WTC11 (cell line): ENCODE results near the gene ITCH. TPM values are rescaled to one million over a fixed set of nuclear protein-coding genes. Genes with fewer than 3 reads are reported as not detected.
A peak's percentile ranks its signal among the peaks of the same experiment; 100 is the strongest.

Source experiments
- ATF3 ChIP-seq: sonication (generic); formaldehyde crosslinking; conservative IDR thresholded peaks from 2 replicates; pipeline ENCODE4 v1.8.1; 2022; ENCODE audit warnings: mild to moderate bottlenecking, missing genetic modification reagents
- CDX4 ChIP-seq: fragments of 250-450 bp; sonication (Bioruptor Pico); IDR thresholded peaks from 2 replicates; pipeline ENCODE4 v1.9.0; 2021; ENCODE audit warnings: moderate library complexity, mild to moderate bottlenecking, inconsistent platforms, borderline replicate concordance
- ETV6 ChIP-seq: sonication (generic); formaldehyde crosslinking; IDR thresholded peaks from 2 replicates; pipeline ENCODE4 v1.8.1; 2022; ENCODE audit warnings: mild to moderate bottlenecking, missing genetic modification reagents
- FOXP1 ChIP-seq: sonication (generic); formaldehyde crosslinking; IDR thresholded peaks from 2 replicates; pipeline ENCODE4 v1.8.0; 2022; ENCODE audit warnings: missing genetic modification reagents, mild to moderate bottlenecking, moderate library complexity, borderline replicate concordance
- KAT7 ChIP-seq: sonication (generic); formaldehyde crosslinking; IDR thresholded peaks from 2 replicates; pipeline ENCODE4 v1.8.1; 2023; ENCODE audit warnings: missing genetic modification reagents, mild to moderate bottlenecking, borderline replicate concordance
- MYBL2 ChIP-seq: sonication (generic); formaldehyde crosslinking; IDR thresholded peaks from 2 replicates; pipeline ENCODE4 v1.8.1; 2023; ENCODE audit warnings: mild to moderate bottlenecking, moderate library complexity, missing genetic modification reagents
- NFYB ChIP-seq: sonication (generic); formaldehyde crosslinking; conservative IDR thresholded peaks from 2 replicates; pipeline ENCODE4 v1.8.0; 2022; ENCODE audit warnings: low read depth, missing genetic modification reagents
- RORB ChIP-seq: fragments of 250-450 bp; sonication (Bioruptor Pico); IDR thresholded peaks from 2 replicates; pipeline ENCODE4 v1.9.0; 2021; ENCODE audit warnings: mild to moderate bottlenecking
- SP1 ChIP-seq: sonication (generic); formaldehyde crosslinking; conservative IDR thresholded peaks from 2 replicates; pipeline ENCODE4 v1.8.1; 2022; ENCODE audit warnings: missing genetic modification reagents
- TCF7 ChIP-seq: sonication (generic); formaldehyde crosslinking; IDR thresholded peaks from 2 replicates; pipeline ENCODE4 v1.8.0; 2022; ENCODE audit warnings: mild to moderate bottlenecking, low read depth, missing genetic modification reagents, moderate library complexity
- TEAD1 ChIP-seq: sonication (generic); formaldehyde crosslinking; IDR thresholded peaks from 2 replicates; pipeline ENCODE4 v1.8.0; 2022; ENCODE audit warnings: mild to moderate bottlenecking, missing genetic modification reagents
- TEAD4 ChIP-seq: sonication (generic); formaldehyde crosslinking; IDR thresholded peaks from 2 replicates; pipeline ENCODE4 v1.8.0; 2022; ENCODE audit warnings: mild to moderate bottlenecking, missing genetic modification reagents
- USF1 ChIP-seq: sonication (generic); formaldehyde crosslinking; IDR thresholded peaks from 2 replicates; pipeline ENCODE4 v1.8.0; 2022; ENCODE audit warnings: mild to moderate bottlenecking, missing genetic modification reagents
- ZNF317 ChIP-seq: sonication (generic); formaldehyde crosslinking; IDR thresholded peaks from 2 replicates; pipeline ENCODE4 v1.8.1; 2023; ENCODE audit warnings: low read depth, mild to moderate bottlenecking, moderate library complexity, missing genetic modification reagents, borderline replicate concordance
- total RNA-seq: library from RNA; stranded (reverse); gene quantifications from 3 replicates; pipeline ENCODE4 v1.2.3, GENCODE V29; 2021
- TF ChIP-seq, protein P1 (sequence below): fragments of 250-450 bp; sonication (Bioruptor Pico); IDR thresholded peaks from 2 replicates; pipeline ENCODE4 v1.9.0; 2021; ENCODE audit warnings: mild to moderate bottlenecking, borderline replicate concordance
- TF ChIP-seq, protein P2 (sequence below): sonication (generic); formaldehyde crosslinking; IDR thresholded peaks from 2 replicates; pipeline ENCODE4 v1.8.0; 2022; ENCODE audit warnings: mild to moderate bottlenecking, missing genetic modification reagents
- TF ChIP-seq, protein P3 (sequence below): sonication (generic); formaldehyde crosslinking; IDR thresholded peaks from 2 replicates; pipeline ENCODE4 v1.8.1; 2023; ENCODE audit warnings: mild to moderate bottlenecking, missing genetic modification reagents, moderate library complexity
- TF ChIP-seq, protein P4 (sequence below): sonication (generic); formaldehyde crosslinking; IDR thresholded peaks from 2 replicates; pipeline ENCODE4 v1.8.0; 2022; ENCODE audit warnings: mild to moderate bottlenecking, missing genetic modification reagents
- TF ChIP-seq, protein P5 (sequence below): sonication (generic); formaldehyde crosslinking; IDR thresholded peaks from 2 replicates; pipeline ENCODE4 v1.8.0; 2023; ENCODE audit warnings: missing genetic modification reagents, mild to moderate bottlenecking, borderline replicate concordance
- TF ChIP-seq, protein P6 (sequence below): sonication (generic); formaldehyde crosslinking; IDR thresholded peaks from 2 replicates; pipeline ENCODE4 v1.8.0; 2023; ENCODE audit warnings: missing genetic modification reagents

Gene ITCH
- total RNA-seq, 1 experiment from 2014 or later: 35.8 TPM

DNA sequence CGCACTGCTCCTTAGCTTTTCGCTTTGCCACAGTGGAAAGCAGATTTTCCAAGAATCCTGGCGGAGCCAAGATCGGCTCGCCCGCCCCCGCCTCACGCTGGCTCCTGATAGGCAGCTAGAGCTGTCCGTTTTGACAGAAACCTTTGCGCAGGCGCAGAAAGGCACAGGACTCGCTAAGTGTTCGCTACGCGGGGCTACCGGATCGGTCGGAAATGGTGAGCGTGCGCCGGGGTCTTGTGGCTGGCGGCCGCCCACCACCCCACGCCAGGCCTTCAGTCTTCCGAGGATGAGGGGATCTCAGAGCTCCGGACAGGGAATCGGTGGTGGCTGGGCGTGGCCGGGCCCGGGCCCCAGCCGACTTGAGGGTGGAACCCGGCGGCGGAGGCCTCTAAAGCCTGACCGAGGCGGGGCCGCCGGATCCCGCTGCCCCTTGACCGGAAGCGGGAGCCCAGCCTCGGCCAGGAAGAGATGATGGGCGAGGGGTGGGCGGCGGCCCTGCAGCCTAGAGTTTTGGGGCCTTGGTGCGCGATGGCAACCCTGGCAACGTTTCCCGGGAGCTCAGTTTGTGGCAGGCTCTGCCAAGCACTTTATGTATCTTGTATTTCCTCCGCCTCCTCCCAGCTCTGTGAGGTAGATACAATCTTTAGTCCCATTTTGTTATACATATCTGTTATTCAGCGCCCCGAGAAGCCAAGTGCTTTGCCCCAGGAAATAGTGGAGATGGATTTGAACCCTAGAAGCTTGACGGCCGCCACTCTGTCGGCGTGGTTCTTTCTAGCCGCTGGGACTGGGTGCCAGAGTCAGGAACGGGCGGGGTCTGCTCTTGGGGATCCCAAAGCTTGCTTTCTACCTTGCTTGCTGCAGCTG lies 153.4 kb downstream of the ITCH start, which contains the start of gene DYNLRB1 (continued):
- TF ChIP-seq ATF3 (CRISPR knock-in tag): no peak
- no peak for TF ChIP-seq ETV6 (CRISPR knock-in tag)
- TF ChIP-seq, protein P1, sequence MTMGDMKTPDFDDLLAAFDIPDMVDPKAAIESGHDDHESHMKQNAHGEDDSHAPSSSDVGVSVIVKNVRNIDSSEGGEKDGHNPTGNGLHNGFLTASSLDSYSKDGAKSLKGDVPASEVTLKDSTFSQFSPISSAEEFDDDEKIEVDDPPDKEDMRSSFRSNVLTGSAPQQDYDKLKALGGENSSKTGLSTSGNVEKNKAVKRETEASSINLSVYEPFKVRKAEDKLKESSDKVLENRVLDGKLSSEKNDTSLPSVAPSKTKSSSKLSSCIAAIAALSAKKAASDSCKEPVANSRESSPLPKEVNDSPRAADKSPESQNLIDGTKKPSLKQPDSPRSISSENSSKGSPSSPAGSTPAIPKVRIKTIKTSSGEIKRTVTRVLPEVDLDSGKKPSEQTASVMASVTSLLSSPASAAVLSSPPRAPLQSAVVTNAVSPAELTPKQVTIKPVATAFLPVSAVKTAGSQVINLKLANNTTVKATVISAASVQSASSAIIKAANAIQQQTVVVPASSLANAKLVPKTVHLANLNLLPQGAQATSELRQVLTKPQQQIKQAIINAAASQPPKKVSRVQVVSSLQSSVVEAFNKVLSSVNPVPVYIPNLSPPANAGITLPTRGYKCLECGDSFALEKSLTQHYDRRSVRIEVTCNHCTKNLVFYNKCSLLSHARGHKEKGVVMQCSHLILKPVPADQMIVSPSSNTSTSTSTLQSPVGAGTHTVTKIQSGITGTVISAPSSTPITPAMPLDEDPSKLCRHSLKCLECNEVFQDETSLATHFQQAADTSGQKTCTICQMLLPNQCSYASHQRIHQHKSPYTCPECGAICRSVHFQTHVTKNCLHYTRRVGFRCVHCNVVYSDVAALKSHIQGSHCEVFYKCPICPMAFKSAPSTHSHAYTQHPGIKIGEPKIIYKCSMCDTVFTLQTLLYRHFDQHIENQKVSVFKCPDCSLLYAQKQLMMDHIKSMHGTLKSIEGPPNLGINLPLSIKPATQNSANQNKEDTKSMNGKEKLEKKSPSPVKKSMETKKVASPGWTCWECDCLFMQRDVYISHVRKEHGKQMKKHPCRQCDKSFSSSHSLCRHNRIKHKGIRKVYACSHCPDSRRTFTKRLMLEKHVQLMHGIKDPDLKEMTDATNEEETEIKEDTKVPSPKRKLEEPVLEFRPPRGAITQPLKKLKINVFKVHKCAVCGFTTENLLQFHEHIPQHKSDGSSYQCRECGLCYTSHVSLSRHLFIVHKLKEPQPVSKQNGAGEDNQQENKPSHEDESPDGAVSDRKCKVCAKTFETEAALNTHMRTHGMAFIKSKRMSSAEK: no peak
- TF ChIP-seq RORB: no peak
- no peak for TF ChIP-seq ZNF317 (CRISPR knock-in tag)
- TF ChIP-seq, protein P2, sequence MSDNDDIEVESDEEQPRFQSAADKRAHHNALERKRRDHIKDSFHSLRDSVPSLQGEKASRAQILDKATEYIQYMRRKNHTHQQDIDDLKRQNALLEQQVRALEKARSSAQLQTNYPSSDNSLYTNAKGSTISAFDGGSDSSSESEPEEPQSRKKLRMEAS (CRISPR knock-in tag): peak; percentile 64
- TF ChIP-seq KAT7 (CRISPR knock-in tag): no peak
- no peak for TF ChIP-seq FOXP1
- TF ChIP-seq SP1: peak; percentile 63; the same call in 1 of the 2 replicates
- TF ChIP-seq, protein P3, sequence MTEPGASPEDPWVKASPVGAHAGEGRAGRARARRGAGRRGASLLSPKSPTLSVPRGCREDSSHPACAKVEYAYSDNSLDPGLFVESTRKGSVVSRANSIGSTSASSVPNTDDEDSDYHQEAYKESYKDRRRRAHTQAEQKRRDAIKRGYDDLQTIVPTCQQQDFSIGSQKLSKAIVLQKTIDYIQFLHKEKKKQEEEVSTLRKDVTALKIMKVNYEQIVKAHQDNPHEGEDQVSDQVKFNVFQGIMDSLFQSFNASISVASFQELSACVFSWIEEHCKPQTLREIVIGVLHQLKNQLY (CRISPR knock-in tag): no peak
- TF ChIP-seq MYBL2 (CRISPR knock-in tag): no peak; the same call in 1 of the 2 replicates
- TF ChIP-seq, protein P4, sequence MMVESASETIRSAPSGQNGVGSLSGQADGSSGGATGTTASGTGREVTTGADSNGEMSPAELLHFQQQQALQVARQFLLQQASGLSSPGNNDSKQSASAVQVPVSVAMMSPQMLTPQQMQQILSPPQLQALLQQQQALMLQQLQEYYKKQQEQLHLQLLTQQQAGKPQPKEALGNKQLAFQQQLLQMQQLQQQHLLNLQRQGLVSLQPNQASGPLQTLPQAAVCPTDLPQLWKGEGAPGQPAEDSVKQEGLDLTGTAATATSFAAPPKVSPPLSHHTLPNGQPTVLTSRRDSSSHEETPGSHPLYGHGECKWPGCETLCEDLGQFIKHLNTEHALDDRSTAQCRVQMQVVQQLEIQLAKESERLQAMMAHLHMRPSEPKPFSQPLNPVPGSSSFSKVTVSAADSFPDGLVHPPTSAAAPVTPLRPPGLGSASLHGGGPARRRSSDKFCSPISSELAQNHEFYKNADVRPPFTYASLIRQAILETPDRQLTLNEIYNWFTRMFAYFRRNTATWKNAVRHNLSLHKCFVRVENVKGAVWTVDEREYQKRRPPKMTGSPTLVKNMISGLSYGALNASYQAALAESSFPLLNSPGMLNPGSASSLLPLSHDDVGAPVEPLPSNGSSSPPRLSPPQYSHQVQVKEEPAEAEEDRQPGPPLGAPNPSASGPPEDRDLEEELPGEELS: peak; percentile 24; the same call in 1 of the 2 replicates
- peak; percentile 93 for TF ChIP-seq NFYB
- no peak for TF ChIP-seq CDX4 (CRISPR knock-in tag)
- TF ChIP-seq TEAD4: no peak
- peak; percentile 57; the same call in 1 of the 2 replicates for TF ChIP-seq USF1
- TF ChIP-seq, protein P5, sequence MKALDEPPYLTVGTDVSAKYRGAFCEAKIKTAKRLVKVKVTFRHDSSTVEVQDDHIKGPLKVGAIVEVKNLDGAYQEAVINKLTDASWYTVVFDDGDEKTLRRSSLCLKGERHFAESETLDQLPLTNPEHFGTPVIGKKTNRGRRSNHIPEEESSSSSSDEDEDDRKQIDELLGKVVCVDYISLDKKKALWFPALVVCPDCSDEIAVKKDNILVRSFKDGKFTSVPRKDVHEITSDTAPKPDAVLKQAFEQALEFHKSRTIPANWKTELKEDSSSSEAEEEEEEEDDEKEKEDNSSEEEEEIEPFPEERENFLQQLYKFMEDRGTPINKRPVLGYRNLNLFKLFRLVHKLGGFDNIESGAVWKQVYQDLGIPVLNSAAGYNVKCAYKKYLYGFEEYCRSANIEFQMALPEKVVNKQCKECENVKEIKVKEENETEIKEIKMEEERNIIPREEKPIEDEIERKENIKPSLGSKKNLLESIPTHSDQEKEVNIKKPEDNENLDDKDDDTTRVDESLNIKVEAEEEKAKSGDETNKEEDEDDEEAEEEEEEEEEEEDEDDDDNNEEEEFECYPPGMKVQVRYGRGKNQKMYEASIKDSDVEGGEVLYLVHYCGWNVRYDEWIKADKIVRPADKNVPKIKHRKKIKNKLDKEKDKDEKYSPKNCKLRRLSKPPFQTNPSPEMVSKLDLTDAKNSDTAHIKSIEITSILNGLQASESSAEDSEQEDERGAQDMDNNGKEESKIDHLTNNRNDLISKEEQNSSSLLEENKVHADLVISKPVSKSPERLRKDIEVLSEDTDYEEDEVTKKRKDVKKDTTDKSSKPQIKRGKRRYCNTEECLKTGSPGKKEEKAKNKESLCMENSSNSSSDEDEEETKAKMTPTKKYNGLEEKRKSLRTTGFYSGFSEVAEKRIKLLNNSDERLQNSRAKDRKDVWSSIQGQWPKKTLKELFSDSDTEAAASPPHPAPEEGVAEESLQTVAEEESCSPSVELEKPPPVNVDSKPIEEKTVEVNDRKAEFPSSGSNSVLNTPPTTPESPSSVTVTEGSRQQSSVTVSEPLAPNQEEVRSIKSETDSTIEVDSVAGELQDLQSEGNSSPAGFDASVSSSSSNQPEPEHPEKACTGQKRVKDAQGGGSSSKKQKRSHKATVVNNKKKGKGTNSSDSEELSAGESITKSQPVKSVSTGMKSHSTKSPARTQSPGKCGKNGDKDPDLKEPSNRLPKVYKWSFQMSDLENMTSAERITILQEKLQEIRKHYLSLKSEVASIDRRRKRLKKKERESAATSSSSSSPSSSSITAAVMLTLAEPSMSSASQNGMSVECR (CRISPR knock-in tag): peak; percentile 71; the same call in 1 of the 2 replicates
- TF ChIP-seq, protein P6, sequence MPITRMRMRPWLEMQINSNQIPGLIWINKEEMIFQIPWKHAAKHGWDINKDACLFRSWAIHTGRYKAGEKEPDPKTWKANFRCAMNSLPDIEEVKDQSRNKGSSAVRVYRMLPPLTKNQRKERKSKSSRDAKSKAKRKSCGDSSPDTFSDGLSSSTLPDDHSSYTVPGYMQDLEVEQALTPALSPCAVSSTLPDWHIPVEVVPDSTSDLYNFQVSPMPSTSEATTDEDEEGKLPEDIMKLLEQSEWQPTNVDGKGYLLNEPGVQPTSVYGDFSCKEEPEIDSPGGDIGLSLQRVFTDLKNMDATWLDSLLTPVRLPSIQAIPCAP (CRISPR knock-in tag): no peak
- no peak for TF ChIP-seq TCF7 (CRISPR knock-in tag)
- peak; percentile 28; the same call in 1 of the 2 replicates for TF ChIP-seq TEAD1 (CRISPR knock-in tag)
